H1 (cell line): ENCODE measurements around the gene RPTOR. TPM values are rescaled to one million over a fixed set of nuclear protein-coding genes. Genes with fewer than 3 reads are reported as not detected.

Source experiments
- CTCF ChIA-PET: fragments of 300-600 bp; sonication (Branson Sonifier 250); formaldehyde crosslinking; loops from one replicate; lab custom pipeline; 2021; ENCODE audit not compliant: partially characterized antibody; lab: Charles Lee
- POLR2A ChIA-PET: fragments of 300-600 bp; sonication (Branson Sonifier 250); formaldehyde crosslinking; loops from one replicate; lab custom pipeline; 2021; ENCODE audit warnings: inconsistent platforms; ENCODE audit not compliant: partially characterized antibody; lab: Charles Lee
- DNase-seq, 2 experiments: peaks; one replicate each; pipeline versions ENCODE4 v3.0.0 to v3.0.0-alpha.2; 2010 to 2022; ENCODE audit warnings: low spot score in 2 of 2, low read depth in 1 of 2, mixed read lengths in 1 of 2
- FAIRE-seq: peaks from 2 replicates; lab custom pipeline; 2011; peaks lifted over from hg19 to GRCh38; lab: Jason Lieb, UNC
- H2AFZ ChIP-seq: 2 replicates; pipeline ENCODE4 v1.8.1; 2012; ENCODE audit warnings: low read length, inconsistent platforms
- H2AK5ac ChIP-seq: 2 replicates; pipeline ENCODE4 v1.6.1; 2013; ENCODE audit warnings: low read depth, low read length
- H2BK120ac ChIP-seq: replicated peaks from 2 replicates; pipeline ENCODE3; 2013; ENCODE audit warnings: low read depth, low read length, inconsistent platforms
- H2BK12ac ChIP-seq: 2 replicates; pipeline ENCODE4 v1.6.1; 2013; ENCODE audit warnings: low read depth, low read length
- H2BK15ac ChIP-seq: 2 replicates; pipeline ENCODE4 v1.6.1; 2013; ENCODE audit warnings: low read length
- H2BK20ac ChIP-seq: 2 replicates; pipeline ENCODE4 v1.6.1; 2013; ENCODE audit warnings: low read length
- H2BK5ac ChIP-seq: 2 replicates; pipeline ENCODE4 v1.6.1; 2013; ENCODE audit warnings: low read depth, low read length
- H3K14ac ChIP-seq: 2 replicates; pipeline ENCODE4 v1.6.1; 2013; ENCODE audit warnings: inconsistent platforms; ENCODE audit not compliant: insufficient read length
- H3K18ac ChIP-seq: 2 replicates; pipeline ENCODE4 v1.6.1; 2013; ENCODE audit warnings: low read length; ENCODE audit errors: extremely low read depth
- H3K23ac ChIP-seq: 2 replicates; pipeline ENCODE4 v1.6.1; 2013; ENCODE audit warnings: inconsistent platforms; ENCODE audit not compliant: insufficient read length
- H3K23me2 ChIP-seq: 2 replicates; pipeline ENCODE4 v1.6.1; 2013; ENCODE audit warnings: low read depth, low read length
- H3K27ac ChIP-seq: 2 replicates; pipeline ENCODE4 v1.6.1; 2011; ENCODE audit warnings: low read depth, low read length, inconsistent platforms
- H3K27me3 ChIP-seq, 4 experiments: replicated peaks in 1 of 4; 1 replicate in 1 of 4; 2 replicates in 3 of 4; pipeline versions ENCODE4 v1.6.1 to v1.8.1; 2011 to 2013; ENCODE audit warnings: low read length in 3 of 4, mild to moderate bottlenecking in 3 of 4, inconsistent platforms in 2 of 4, mixed read lengths in 2 of 4, moderate library complexity in 1 of 4; ENCODE audit not compliant: control insufficient read depth in 3 of 4, insufficient read depth in 3 of 4; ENCODE audit errors: extremely low read depth in 1 of 4
- H3K36me3 ChIP-seq, 4 experiments: 2 replicates each; pipeline versions ENCODE4 v1.6.1 to v1.8.1; 2011 to 2013; ENCODE audit warnings: mild to moderate bottlenecking in 4 of 4, low read length in 3 of 4, moderate library complexity in 2 of 4, control low read depth in 1 of 4, inconsistent platforms in 1 of 4; ENCODE audit not compliant: insufficient read depth in 4 of 4, control insufficient read depth in 2 of 4
- H3K4ac ChIP-seq: replicated peaks from 2 replicates; pipeline ENCODE3; 2013; ENCODE audit warnings: low read length, low read depth, mixed read lengths, inconsistent platforms; ENCODE audit not compliant: insufficient read length
- H3K4me1 ChIP-seq, 4 experiments: replicated peaks in 1 of 4; 1 replicate in 1 of 4; 2 replicates in 3 of 4; pipeline versions ENCODE4 v1.6.1 to v1.8.1; 2011 to 2013; ENCODE audit warnings: low read length in 3 of 4, inconsistent platforms in 2 of 4, mixed read lengths in 1 of 4; ENCODE audit not compliant: insufficient read depth in 4 of 4, control insufficient read depth in 3 of 4
- H3K4me2 ChIP-seq, 2 experiments: 2 replicates each; pipeline versions ENCODE4 v1.6.1 to v1.8.1; 2011 to 2013; ENCODE audit warnings: low read depth in 2 of 2, low read length in 2 of 2, control low read depth in 1 of 2, inconsistent platforms in 1 of 2, mild to moderate bottlenecking in 1 of 2; ENCODE audit not compliant: insufficient read depth in 1 of 2
- H3K4me3 ChIP-seq, 4 experiments: fragments of 200-600, 300-600 bp in 1 of 4; sonication (generic), shearing (Covaris generic), sonication (Bioruptor Twin) in 1 of 4; 2 replicates each; pipeline versions ENCODE4 v1.5.1 to v1.8.1; 2011 to 2016; ENCODE audit warnings: low read length in 4 of 4, low read depth in 3 of 4, control low read depth in 2 of 4, inconsistent platforms in 2 of 4, mild to moderate bottlenecking in 2 of 4, mixed read lengths in 1 of 4, moderate library complexity in 1 of 4; ENCODE audit not compliant: insufficient read depth in 2 of 4; ENCODE audit errors: extremely low read depth in 1 of 4
- H3K56ac ChIP-seq: replicated peaks from 2 replicates; pipeline ENCODE3; 2013; ENCODE audit warnings: low read depth, mild to moderate bottlenecking, mixed read lengths, low read length, inconsistent platforms; ENCODE audit not compliant: insufficient read length
- H3K79me1 ChIP-seq: 2 replicates; pipeline ENCODE4 v1.6.1; 2013; ENCODE audit warnings: low read depth, low read length, control low read depth
- H3K79me2 ChIP-seq, 2 experiments: 2 replicates each; pipeline versions ENCODE4 v1.6.1 to v1.8.1; 2012 to 2013; ENCODE audit warnings: low read length in 2 of 2, mild to moderate bottlenecking in 2 of 2, inconsistent platforms in 1 of 2; ENCODE audit not compliant: insufficient read depth in 2 of 2, control insufficient read depth in 1 of 2
- H3K9ac ChIP-seq, 4 experiments: replicated peaks in 1 of 4; 1 replicate in 1 of 4; 2 replicates in 3 of 4; pipeline versions ENCODE4 v1.6.1 to v1.8.1; 2011 to 2013; ENCODE audit warnings: low read depth in 3 of 4, low read length in 3 of 4, control low read depth in 2 of 4, mild to moderate bottlenecking in 2 of 4, moderate library complexity in 2 of 4, inconsistent platforms in 1 of 4; ENCODE audit errors: extremely low read depth in 1 of 4
- H3K9me3 ChIP-seq, 2 experiments: 2 replicates each; pipeline versions ENCODE4 v1.6.1 to v1.8.1; 2012 to 2013; ENCODE audit warnings: mild to moderate bottlenecking in 2 of 2, moderate library complexity in 2 of 2, control low read depth in 1 of 2, inconsistent platforms in 1 of 2, low read depth in 1 of 2, low read length in 1 of 2, mixed read lengths in 1 of 2; ENCODE audit not compliant: insufficient read depth in 2 of 2
- H4K20me1 ChIP-seq, 2 experiments: replicated peaks in 1 of 2; 2 replicates each; pipeline versions ENCODE3 to v1.8.1; 2011 to 2013; ENCODE audit warnings: inconsistent platforms in 2 of 2, low read length in 2 of 2, mild to moderate bottlenecking in 1 of 2; ENCODE audit not compliant: insufficient read depth in 2 of 2, control insufficient read depth in 1 of 2
- H4K5ac ChIP-seq: 2 replicates; pipeline ENCODE4 v1.6.1; 2013; ENCODE audit warnings: low read length, low read depth, mixed read lengths, inconsistent platforms; ENCODE audit not compliant: insufficient read length
- H4K8ac ChIP-seq: 2 replicates; pipeline ENCODE4 v1.8.0; 2013; ENCODE audit warnings: mild to moderate bottlenecking, moderate library complexity, low read length, inconsistent platforms; ENCODE audit not compliant: insufficient read depth; ENCODE audit errors: extremely low read depth
- H4K91ac ChIP-seq: replicated peaks from 2 replicates; pipeline ENCODE3; 2013; ENCODE audit warnings: low read length, mixed read lengths, inconsistent platforms; ENCODE audit not compliant: insufficient read length
- BACH1 ChIP-seq: IDR thresholded peaks from 2 replicates; pipeline ENCODE4 v1.6.1; 2012; ENCODE audit warnings: low read length, improper control_type of control experiment
- BCL11A ChIP-seq, 2 experiments: IDR thresholded peaks; one replicate each; pipeline ENCODE4 v1.6.1; 2011; ENCODE audit warnings: low read depth in 2 of 2, low read length in 2 of 2, mild to moderate bottlenecking in 2 of 2
- CREB1 ChIP-seq: IDR thresholded peaks from 2 replicates; pipeline ENCODE4 v1.6.1; 2012; ENCODE audit warnings: inconsistent platforms
- CTBP2 ChIP-seq: IDR thresholded peaks from 2 replicates; pipeline ENCODE4 v1.7.0; 2011; ENCODE audit warnings: borderline replicate concordance, mild to moderate bottlenecking, moderate library complexity, mixed read lengths, low read length; ENCODE audit not compliant: insufficient read depth, insufficient read length
- HDAC2 ChIP-seq, 2 experiments: fragments of 300-600 bp in 1 of 2; sonication (generic) in 1 of 2; IDR thresholded peaks; 2 replicates each; pipeline ENCODE4 v1.6.1; 2011 to 2012; ENCODE audit warnings: low read depth in 2 of 2, low read length in 2 of 2, mild to moderate bottlenecking in 2 of 2, moderate library complexity in 2 of 2, borderline replicate concordance in 1 of 2, inconsistent platforms in 1 of 2
- NANOG ChIP-seq: IDR thresholded peaks from 2 replicates; pipeline ENCODE4 v1.6.1; 2011; ENCODE audit warnings: low read length, low read depth, mild to moderate bottlenecking, inconsistent platforms; ENCODE audit not compliant: insufficient read depth, poor library complexity, severe bottlenecking
- PHF8 ChIP-seq: fragments of 200-600 bp; sonication (generic); conservative IDR thresholded peaks from 2 replicates; pipeline ENCODE4 v1.7.1; 2012; ENCODE audit warnings: low read depth, mild to moderate bottlenecking, inconsistent platforms, low read length, moderate library complexity
- SAP30 ChIP-seq: fragments of 300-600 bp; sonication (generic); IDR thresholded peaks from 2 replicates; pipeline ENCODE4 v1.7.1; 2012; ENCODE audit warnings: low read length, moderate library complexity, mild to moderate bottlenecking, inconsistent platforms; ENCODE audit not compliant: insufficient read depth, insufficient replicate concordance
- SIX5 ChIP-seq: IDR thresholded peaks from 2 replicates; pipeline ENCODE4 v1.6.1; 2011; ENCODE audit warnings: mild to moderate bottlenecking, low read depth, low read length
- SP4 ChIP-seq: IDR thresholded peaks from 2 replicates; pipeline ENCODE4 v1.6.1; 2012; ENCODE audit warnings: low read length, inconsistent platforms
- TAF7 ChIP-seq: optimal IDR thresholded peaks from 2 replicates; pipeline ENCODE3; 2011; ENCODE audit warnings: low read depth, mild to moderate bottlenecking, inconsistent platforms, low read length, moderate library complexity, borderline replicate concordance
- WGBS, 2 experiments: shearing (Covaris generic) in 1 of 2; methylation state at CpG; one replicate each; pipeline versions ENCODE4 v1.1.6 to v1.1.7; 2013 to 2015; ENCODE audit warnings: low lambda C conversion rate in 2 of 2, mixed read lengths in 2 of 2, inconsistent platforms in 1 of 2, low coverage in 1 of 2, missing lambda C conversion rate in 1 of 2; ENCODE audit not compliant: insufficient replicate concordance in 2 of 2, insufficient coverage in 1 of 2, insufficient read length in 1 of 2; ENCODE audit errors: extremely low coverage in 1 of 2, missing lambda C conversion rate in 1 of 2; 5-methylcytosine and 5-hydroxymethylcytosine counted together
- polyA plus RNA-seq, 7 experiments: library from polyadenylated mRNA; depleted of rRNA in 3 of 7; stranded (reverse) in 5 of 7; unstranded in 2 of 7; fragments of >200 nt in 5 of 7; fragments of 200-250 nt in 2 of 7; gene quantifications; 1 replicate in 5 of 7; 2 replicates in 1 of 7; 4 replicates in 1 of 7; pipeline versions ENCODE4 v1.2.1 to v1.2.3, GENCODE V29; 2011 to 2013; ENCODE audit warnings: missing spikeins in 2 of 7, mixed read lengths in 2 of 7
- total RNA-seq: library from RNA; stranded (reverse); fragmentation: NEBNext Ultra II Directional; extraction: Animal tissue kit (Norgen Biotek cat#: 25700); gene quantifications from 2 replicates; pipeline ENCODE4 v1.2.1, GENCODE V29; 2021

RPTOR gene
- total and polyA plus RNA-seq, 2 of the 8 experiments (the other 6 are each of a cell fraction or from before 2014, with no cell fraction given): 6.9 to 28.7 TPM

GRCh38 chr17:80586846-80587228, 42.2 kb downstream of the RPTOR start:
- no peak overlapping the region for H3K4ac ChIP-seq
- peaks cover 24% of the 10 kb centered on the region for H3K79me1 ChIP-seq
- no peak overlapping the region for H3K18ac ChIP-seq
- H2BK120ac ChIP-seq: no peak overlapping the region
- no peak overlapping the region for H4K91ac ChIP-seq
- H3K9ac ChIP-seq: no peak overlapping the region
- no peak overlapping the region for H2BK5ac ChIP-seq
- peaks cover 4 to 61% of the 10 kb centered on the region in 2 experiments for H3K79me2 ChIP-seq
- H3K27ac ChIP-seq: no peak overlapping the region
- H2AK5ac ChIP-seq: no peak overlapping the region
- ChIA-PET CTCF (interaction anchor here (1.9 kb wide), 1 partner anchor 11 kb away, joined by 9 read pairs; no protein-coding TSS in a partner anchor), POLR2A (interaction anchor here (1.2 kb wide), 1 partner anchor 132 kb away, joined by 4 read pairs; no protein-coding TSS in a partner anchor)
- H4K8ac ChIP-seq: no peak overlapping the region
- H2BK15ac ChIP-seq: no peak overlapping the region
- FAIRE-seq (no peak), DNase-seq (no peak)
- H3K14ac ChIP-seq: no peak overlapping the region
- H2AFZ ChIP-seq: no peak overlapping the region
- H3K4me2 ChIP-seq: no peak overlapping the region
- no peak overlapping the region for H3K56ac ChIP-seq
- H4K5ac ChIP-seq: no peak overlapping the region
- H3K4me1 ChIP-seq: peaks cover 2 to 5% (median 3%) of the 10 kb centered on the region in 4 experiments; a peak in 4 of 7 replicates
- WGBS, 2 experiments: 93% methylated on average over 25 of the region's 25 CpGs; no CpG with 5 or more reads in 1 of the 2 experiments
- H4K20me1 ChIP-seq: peaks cover 2 to 14% of the 10 kb centered on the region in 2 experiments
- no peaks in the 10 kb centered on the region for H3K23me2 ChIP-seq
- H3K23ac ChIP-seq: no peak overlapping the region
- H3K4me3 ChIP-seq: no peak overlapping the region
- no peak overlapping the region for H2BK12ac ChIP-seq
- no peaks in the 10 kb centered on the region for H3K27me3 ChIP-seq
- H3K36me3 ChIP-seq: no peaks in the 10 kb centered on the region
- H3K9me3 ChIP-seq: no peaks in the 10 kb centered on the region
- H2BK20ac ChIP-seq: no peak overlapping the region
- TF ChIP-seq BACH1: no peak
- TF ChIP-seq HDAC2 (IDR thresholded peaks at IDR 0.05; ENCODE audit: borderline replicate concordance in 1 of 2, low read depth in 2 of 2, low read length in 2 of 2): no peak
- no peak for TF ChIP-seq CREB1
- no peak for TF ChIP-seq SP4
- no peak for TF ChIP-seq CTBP2
- no peak for TF ChIP-seq BCL11A (IDR thresholded peaks at IDR 0.05; ENCODE audit: low read depth in 2 of 2, low read length in 2 of 2)
- no peak for TF ChIP-seq SIX5
- TF ChIP-seq NANOG: no peak
- TF ChIP-seq TAF7: no peak
- no peak for TF ChIP-seq SAP30
- TF ChIP-seq PHF8: no peak
